Right lobe of liver (tissue), 6 donors: ENCODE data around the gene AFP. TPM values are rescaled to one million over a fixed set of nuclear protein-coding genes. Genes with fewer than 3 reads are reported as not detected.

Experiments
- ATAC-seq, 4 donors: fragments of 200-7000 bp; cut with Tn5 transposase; one replicate each; pipeline ENCODE4 v1.9.1; 2020; ENCODE audit warnings: mild to moderate bottlenecking in 4 of 4, moderate library complexity in 4 of 4
- DNase-seq, 3 donors: peaks; one replicate each; pipeline ENCODE4 v3.0.0-alpha.2; 2020
- H3K27ac ChIP-seq, 3 donors: fragments of 200-600 bp; one replicate each; pipeline ENCODE4 v1.8.0; 2022
- H3K27me3 ChIP-seq, 2 donors: fragments of 200-600 bp; one replicate each; pipeline ENCODE4 v1.8.0; 2022
- H3K36me3 ChIP-seq, 4 donors: fragments of 200-600 bp; sonication (generic) in 1 of 4; one replicate each; pipeline versions ENCODE4 v1.5.1 to v1.8.0; 2017 to 2022; ENCODE audit warnings: control low read depth in 1 of 4
- H3K4me1 ChIP-seq, 4 donors: fragments of 200-600 bp; sonication (generic) in 1 of 4; one replicate each; pipeline versions ENCODE4 v1.5.1 to v1.8.0; 2017 to 2022; ENCODE audit warnings: control low read depth in 1 of 4
- H3K4me3 ChIP-seq, 3 donors: fragments of 200-600 bp; one replicate each; pipeline ENCODE4 v1.8.0; 2022
- H3K9me3 ChIP-seq, 4 donors: fragments of 200-600 bp; sonication (generic) in 1 of 4; one replicate each; pipeline versions ENCODE4 v1.5.1 to v1.8.0; 2017 to 2022; ENCODE audit warnings: control low read depth in 1 of 4
- CTCF ChIP-seq, 4 donors: fragments of 200-600 bp in 3 of 4; fragments of 450-650 bp in 1 of 4; IDR thresholded peaks; one replicate each; pipeline versions ENCODE4 v1.5.1 to v1.8.0; 2016 to 2022; ENCODE audit warnings: antibody characterized with exemption in 4 of 4, mild to moderate bottlenecking in 2 of 4
- POLR2A ChIP-seq: fragments of 450-650 bp; IDR thresholded peaks from one replicate; pipeline ENCODE4 v1.6.1; 2017; ENCODE audit warnings: antibody characterized with exemption, mild to moderate bottlenecking
- whole genome bisulfite sequencing: methylation state at CpG from one replicate; pipeline ENCODE4 v1.1.6; 2018; ENCODE audit warnings: low coverage, low lambda C conversion rate; ENCODE audit not compliant: insufficient coverage; ENCODE audit errors: missing lambda C conversion rate; 5-methylcytosine and 5-hydroxymethylcytosine counted together
- intact Hi-C, 2 donors: fragments of 100-400 bp; cut with DNase I; formaldehyde crosslinking; loops; one replicate each; pipeline versions ENCODE4 v1.11.2 to v1.14.1; 2022
- total RNA-seq, 6 experiments: library from RNA; depleted of rRNA in 2 of 6; stranded (reverse); fragments of >200 nt in 2 of 6; fragmentation: NEBNext Ultra II Directional in 3 of 6; extraction: Animal tissue kit (Norgen Biotek cat#: 25700) in 3 of 6; gene quantifications; one replicate each; pipeline versions ENCODE4 v1.1.0 to v1.2.4, GENCODE V29; 2016 to 2023
- donor health status: DM: no; HTN: yes; CAD: no.
- donor health status: DM: no; HTN: no; CAD: no.
- donor health status: DM: no; HTN: no; CAD: no.
- donor health status: DM: no; HTN: yes; CAD: no.
- donor health status: DM: no; HTN: yes; CAD: no.

The AFP gene
- total RNA-seq, 6 experiments from 2014 or later = 0.78 to 3.8 (median 3.4) TPM; not detected in 1

DNA sequence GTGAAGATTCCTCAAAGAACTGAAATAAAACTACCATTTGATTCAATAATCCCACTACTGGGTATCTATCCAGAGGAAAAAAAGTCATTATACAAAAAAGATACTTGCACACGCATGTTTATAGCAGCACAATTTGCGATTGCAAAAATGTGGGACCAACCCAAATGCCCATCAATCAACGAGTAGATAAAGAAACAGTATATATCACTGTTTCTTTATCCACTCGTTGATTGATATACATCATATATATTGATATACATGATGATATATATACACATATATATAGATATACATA, 13.6 kb upstream of the AFP start:
- ATAC-seq = peak in 1 of 4 donors; percentile 30
- Histone ChIP-seq H3K36me3 (peaks cover 0 to 39% (median 19%) of the 10 kb centered on the region in 4 donors), H3K27ac (no peak overlapping the region), H3K4me3 (no peak overlapping the region), H3K9me3 (no peaks in the 10 kb centered on the region), H3K27me3 (no peaks in the 10 kb centered on the region), H3K4me1 (no peaks in the 10 kb centered on the region)
- DNase-seq = no peak
- TF ChIP-seq POLR2A = no peak
- no peak for TF ChIP-seq CTCF (IDR thresholded peaks at IDR 0.05)
- 21% methylated on average over 4 of the region's 4 CpGs for WGBS
- intact Hi-C loops = no loop called here

DNA sequence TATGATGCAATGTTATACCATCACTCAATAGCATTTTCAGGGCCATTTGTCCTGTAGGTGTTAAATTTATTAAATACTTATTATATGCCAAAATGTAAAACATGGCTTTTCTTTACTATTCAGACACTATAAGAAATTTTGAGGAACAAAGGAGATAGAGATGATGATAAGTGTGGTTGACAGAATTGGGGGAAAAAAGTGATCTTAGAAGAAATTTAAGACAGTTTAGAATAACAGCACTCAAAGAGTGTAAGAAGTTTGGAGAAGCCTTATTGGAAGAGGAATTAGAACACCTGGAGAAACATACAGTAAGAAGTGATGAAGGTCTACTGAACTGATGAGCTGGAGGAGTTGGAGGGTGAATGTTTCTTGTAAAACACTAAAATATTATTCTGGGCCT, 12.8 kb upstream of the AFP start:
- TF ChIP-seq POLR2A (no peak), CTCF (IDR thresholded peaks at IDR 0.05) (no peak)
- H3K4me1 ChIP-seq = no peaks in the 10 kb centered on the region
- H3K27ac ChIP-seq = peak overlapping the region in 1 of 3 donors; percentile 4
- peaks cover 0 to 31% (median 14%) of the 10 kb centered on the region in 4 donors for H3K36me3 ChIP-seq
- intact Hi-C loops = no loop called here
- no peaks in the 10 kb centered on the region for H3K9me3 ChIP-seq
- H3K27me3 ChIP-seq = no peaks in the 10 kb centered on the region
- DNase-seq (no peak), ATAC-seq (no peak)
- H3K4me3 ChIP-seq = no peak overlapping the region

GRCh38 chr4:73426666-73427065, 9.4 kb upstream of the AFP start:
- Histone ChIP-seq H3K27me3 (no peaks in the 10 kb centered on the region), H3K27ac (no peak overlapping the region), H3K4me3 (no peak overlapping the region), H3K9me3 (no peaks in the 10 kb centered on the region), H3K4me1 (peaks cover 0 to 23% (median 2%) of the 10 kb centered on the region in 4 donors), H3K36me3 (no peaks in the 10 kb centered on the region)
- intact Hi-C loops = no loop called here
- TF ChIP-seq CTCF (IDR thresholded peaks at IDR 0.05) (no peak), POLR2A (no peak)
- ATAC-seq = no peak
- 60% methylated on average over 3 of the region's 3 CpGs for WGBS
- DNase-seq = no peak

DNA sequence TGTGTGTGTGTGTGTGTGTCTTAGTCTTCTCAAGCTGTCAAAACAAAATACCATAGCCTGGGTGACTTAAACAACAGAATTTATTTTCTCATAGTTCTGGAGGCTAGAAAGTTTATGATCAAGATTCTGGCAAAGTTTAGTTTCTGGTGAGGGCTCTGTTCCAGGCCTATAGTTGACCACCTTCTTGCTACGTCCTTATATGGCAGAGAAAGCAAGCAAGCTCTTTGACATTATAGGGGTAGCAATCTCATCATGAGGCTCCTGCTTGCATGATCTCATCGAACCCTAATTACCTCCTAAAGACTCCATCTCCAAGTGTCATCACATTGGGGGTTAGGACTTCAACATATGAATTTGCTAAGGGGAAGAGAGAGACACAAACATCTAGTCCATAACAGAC, 6.9 kb upstream of the AFP start:
- H3K27me3 ChIP-seq = no peaks in the 10 kb centered on the region
- no peak overlapping the region for H3K27ac ChIP-seq
- ATAC-seq = no peak
- 53% methylated on average over 2 of the region's 2 CpGs for WGBS
- no peak overlapping the region for H3K4me3 ChIP-seq
- no peak for DNase-seq
- no peak for TF ChIP-seq CTCF (IDR thresholded peaks at IDR 0.05)
- TF ChIP-seq POLR2A = no peak
- H3K4me1 ChIP-seq = peaks cover 0 to 40% (median 10%) of the 10 kb centered on the region in 4 donors
- intact Hi-C loops = no loop called here
- H3K9me3 ChIP-seq = no peaks in the 10 kb centered on the region
- no peaks in the 10 kb centered on the region for H3K36me3 ChIP-seq

- H3K4me1 ChIP-seq = peaks cover 0 to 42% (median 10%) of the 10 kb centered on the region in 4 donors
- no peak overlapping the region for H3K4me3 ChIP-seq
- DNase-seq (no peak), ATAC-seq (peak in 3 of 4 donors; percentile 14 to 56 (median 48))
- TF ChIP-seq CTCF (IDR thresholded peaks at IDR 0.05) (no peak), POLR2A (no peak)
- WGBS = 30% methylated on average over 2 of the region's 2 CpGs
- intact Hi-C loops = no loop called here
- peak overlapping the region in 1 of 3 donors; percentile 86 for H3K27ac ChIP-seq
- H3K36me3 ChIP-seq = no peaks in the 10 kb centered on the region
- H3K27me3 ChIP-seq = no peaks in the 10 kb centered on the region
- H3K9me3 ChIP-seq = no peaks in the 10 kb centered on the region
These were observed 6.0 kb upstream of the AFP start for GRCh38 chr4:73429826-73430587.
